SK-N-SH (cell line): ENCODE measurements around the gene NPTX1. TPM values are rescaled to one million over a fixed set of nuclear protein-coding genes. Genes with fewer than 3 reads are reported as not detected.
A peak's percentile ranks its signal among the peaks of the same experiment; 100 is the strongest.

Experiments used
- CTCF ChIA-PET: fragments of 300-600, 350-600 bp; formaldehyde crosslinking; extraction: SDS; loops from one replicate; lab custom pipeline; 2021; lab: Yijun Ruan, JAX
- POLR2A ChIA-PET: fragments of 350-600 bp; sonication (Branson Sonifier 250); formaldehyde crosslinking; extraction: SDS; loops from one replicate; lab custom pipeline; 2020; ENCODE audit warnings: antibody characterized with exemption, inconsistent platforms; lab: Yijun Ruan, JAX
- DNase-seq: peaks from one replicate; pipeline ENCODE4 v3.0.0; 2012
- H2AFZ ChIP-seq: fragments of 200-600 bp; sonication (generic); 2 replicates; pipeline ENCODE4 v1.8.1; 2016; ENCODE audit warnings: antibody characterized with exemption, mild to moderate bottlenecking, low read depth
- H3F3A ChIP-seq: fragments of 200-600 bp; sonication (generic); replicated peaks from 2 replicates; pipeline ENCODE3; 2016; ENCODE audit warnings: antibody characterized with exemption, mild to moderate bottlenecking; ENCODE audit not compliant: insufficient read depth
- H3K27ac ChIP-seq, 2 experiments: fragments of 200-500 bp in 1 of 2; fragments of 200-600 bp in 1 of 2; sonication (Bioruptor generic) in 1 of 2; sonication (generic), shearing (Covaris generic) in 1 of 2; 2 replicates each; pipeline versions ENCODE4 v1.5.1 to v1.6.1; 2014 to 2016; ENCODE audit warnings: low read depth in 2 of 2, inconsistent platforms in 1 of 2, low read length in 1 of 2, mild to moderate bottlenecking in 1 of 2, mixed read lengths in 1 of 2
- H3K27me3 ChIP-seq: fragments of 200-600 bp; sonication (generic), shearing (Covaris generic); 2 replicates; pipeline ENCODE4 v1.6.1; 2016; ENCODE audit warnings: mixed run types; ENCODE audit not compliant: insufficient read depth
- H3K36me3 ChIP-seq, 2 experiments: fragments of 200-500 bp in 1 of 2; fragments of 200-600 bp in 1 of 2; sonication (Bioruptor generic) in 1 of 2; sonication (generic) in 1 of 2; replicated peaks in 1 of 2; 2 replicates each; pipeline versions ENCODE3 to v1.5.1; 2014 to 2016; ENCODE audit warnings: low read length in 1 of 2, mild to moderate bottlenecking in 1 of 2; ENCODE audit not compliant: insufficient read depth in 2 of 2, control insufficient read depth in 1 of 2
- H3K4me1 ChIP-seq, 2 experiments: fragments of 200-500 bp in 1 of 2; fragments of 200-600 bp in 1 of 2; sonication (Bioruptor generic) in 1 of 2; sonication (generic), shearing (Covaris generic) in 1 of 2; 2 replicates each; pipeline versions ENCODE4 v1.5.1 to v1.6.1; 2014 to 2016; ENCODE audit warnings: low read depth in 1 of 2, low read length in 1 of 2, mixed run types in 1 of 2; ENCODE audit not compliant: insufficient read depth in 2 of 2, control insufficient read depth in 1 of 2
- H3K4me2 ChIP-seq: fragments of 200-600 bp; sonication (generic), shearing (Covaris generic); 2 replicates; pipeline ENCODE4 v1.6.1; 2017; ENCODE audit warnings: mixed run types
- H3K4me3 ChIP-seq, 2 experiments: fragments of 200-500 bp in 1 of 2; fragments of 200-600 bp in 1 of 2; sonication (Bioruptor generic) in 1 of 2; sonication (generic), shearing (Covaris generic) in 1 of 2; 2 replicates each; pipeline versions ENCODE4 v1.5.1 to v1.8.1; 2014 to 2016; ENCODE audit warnings: low read depth in 2 of 2, inconsistent platforms in 1 of 2, low read length in 1 of 2, mild to moderate bottlenecking in 1 of 2, mixed read lengths in 1 of 2, moderate library complexity in 1 of 2
- H3K79me2 ChIP-seq: fragments of 200-600 bp; sonication (generic); 2 replicates; pipeline ENCODE4 v1.8.1; 2017; ENCODE audit warnings: mild to moderate bottlenecking; ENCODE audit not compliant: insufficient read depth
- H3K9ac ChIP-seq: fragments of 200-600 bp; sonication (generic); 2 replicates; pipeline ENCODE4 v1.6.1; 2017; ENCODE audit warnings: mixed run types
- H3K9me2 ChIP-seq: fragments of 200-600 bp; sonication (generic); 2 replicates; pipeline ENCODE4 v1.6.1; 2017; ENCODE audit warnings: mixed run types
- H3K9me3 ChIP-seq: fragments of 200-600 bp; sonication (generic); 2 replicates; pipeline ENCODE4 v1.6.1; 2017; ENCODE audit warnings: mixed run types, mild to moderate bottlenecking, moderate library complexity
- H4K20me1 ChIP-seq: fragments of 200-600 bp; sonication (generic); 2 replicates; pipeline ENCODE4 v1.6.1; 2017; ENCODE audit warnings: mild to moderate bottlenecking, mixed run types; ENCODE audit not compliant: insufficient read depth
- CTCF ChIP-seq: fragments of 200-600 bp; sonication (generic); IDR thresholded peaks from 2 replicates; pipeline ENCODE4 v1.6.1; 2017; ENCODE audit warnings: antibody characterized with exemption, mild to moderate bottlenecking, moderate library complexity
- EP300 ChIP-seq, 2 experiments: IDR thresholded peaks; 2 replicates each; pipeline versions ENCODE4 v1.4.0 to v1.6.1; 2012; ENCODE audit warnings: borderline replicate concordance in 1 of 2, low read depth in 1 of 2, low read length in 1 of 2
- FOSL2 ChIP-seq: IDR thresholded peaks from 2 replicates; pipeline ENCODE4 v1.4.0; 2012; ENCODE audit warnings: low read depth, mild to moderate bottlenecking, moderate library complexity, borderline replicate concordance
- FOXJ3 ChIP-seq: sonication (generic); formaldehyde crosslinking; IDR thresholded peaks from 2 replicates; pipeline ENCODE4 v1.5.1; 2020; ENCODE audit warnings: mild to moderate bottlenecking, missing genetic modification reagents
- GATA2 ChIP-seq: sonication (generic); formaldehyde crosslinking; IDR thresholded peaks from 2 replicates; pipeline ENCODE4 v1.5.0; 2020; ENCODE audit warnings: mild to moderate bottlenecking, missing genetic modification reagents
- JUND ChIP-seq: IDR thresholded peaks from 2 replicates; pipeline ENCODE4 v1.4.0; 2012
- POLR2AphosphoS5 ChIP-seq: IDR thresholded peaks from 2 replicates; pipeline ENCODE4 v1.6.1; 2012; ENCODE audit warnings: low read depth, low read length
- RAD21 ChIP-seq: IDR thresholded peaks from 2 replicates; pipeline ENCODE4 v1.6.1; 2012; ENCODE audit warnings: mild to moderate bottlenecking, low read length
- REST ChIP-seq: IDR thresholded peaks from 2 replicates; pipeline ENCODE4 v1.6.1; 2012; ENCODE audit warnings: mild to moderate bottlenecking, low read depth, low read length, moderate library complexity
- RFX5 ChIP-seq: IDR thresholded peaks from 2 replicates; pipeline ENCODE4 v1.6.1; 2012; ENCODE audit warnings: mild to moderate bottlenecking, improper control_type of control experiment, low read length
- SMC3 ChIP-seq: IDR thresholded peaks from 2 replicates; pipeline ENCODE4 v1.6.1; 2012; ENCODE audit warnings: low read depth, low read length, improper control_type of control experiment
- TAF1 ChIP-seq: IDR thresholded peaks from 2 replicates; pipeline ENCODE4 v1.6.1; 2012; ENCODE audit warnings: low read depth, mild to moderate bottlenecking, low read length, moderate library complexity, borderline replicate concordance
- USF1 ChIP-seq: IDR thresholded peaks from 2 replicates; pipeline ENCODE4 v1.4.0; 2012; ENCODE audit warnings: low read depth, borderline replicate concordance
- USF2 ChIP-seq: fragments of 150-350 bp; IDR thresholded peaks from 2 replicates; pipeline ENCODE4 v1.6.1; 2017; ENCODE audit warnings: antibody characterized with exemption, low read length, low read depth, borderline replicate concordance
- ZBTB33 ChIP-seq: IDR thresholded peaks from 2 replicates; pipeline ENCODE4 v1.4.0; 2012; ENCODE audit warnings: low read depth, borderline replicate concordance
- WGBS: methylation state at CpG from one replicate; pipeline ENCODE4 v1.1.6; 2017; ENCODE audit warnings: low lambda C conversion rate; 5-methylcytosine and 5-hydroxymethylcytosine counted together
- polyA plus RNA-seq, 3 experiments: library from polyadenylated mRNA; depleted of rRNA; stranded (reverse); fragments of >200 nt; gene quantifications; 2 replicates each; pipeline ENCODE4 v1.2.3, GENCODE V29; 2012
- TF ChIP-seq, protein P1 (sequence below): fragments of 150-350 bp; IDR thresholded peaks from 2 replicates; pipeline ENCODE4 v1.6.1; 2016; ENCODE audit warnings: mild to moderate bottlenecking, low read depth, low read length

NPTX1 gene
- polyA plus RNA-seq, 1 of the 3 experiments (the other 2 are of a cell fraction), result 0.05 TPM

DNA sequence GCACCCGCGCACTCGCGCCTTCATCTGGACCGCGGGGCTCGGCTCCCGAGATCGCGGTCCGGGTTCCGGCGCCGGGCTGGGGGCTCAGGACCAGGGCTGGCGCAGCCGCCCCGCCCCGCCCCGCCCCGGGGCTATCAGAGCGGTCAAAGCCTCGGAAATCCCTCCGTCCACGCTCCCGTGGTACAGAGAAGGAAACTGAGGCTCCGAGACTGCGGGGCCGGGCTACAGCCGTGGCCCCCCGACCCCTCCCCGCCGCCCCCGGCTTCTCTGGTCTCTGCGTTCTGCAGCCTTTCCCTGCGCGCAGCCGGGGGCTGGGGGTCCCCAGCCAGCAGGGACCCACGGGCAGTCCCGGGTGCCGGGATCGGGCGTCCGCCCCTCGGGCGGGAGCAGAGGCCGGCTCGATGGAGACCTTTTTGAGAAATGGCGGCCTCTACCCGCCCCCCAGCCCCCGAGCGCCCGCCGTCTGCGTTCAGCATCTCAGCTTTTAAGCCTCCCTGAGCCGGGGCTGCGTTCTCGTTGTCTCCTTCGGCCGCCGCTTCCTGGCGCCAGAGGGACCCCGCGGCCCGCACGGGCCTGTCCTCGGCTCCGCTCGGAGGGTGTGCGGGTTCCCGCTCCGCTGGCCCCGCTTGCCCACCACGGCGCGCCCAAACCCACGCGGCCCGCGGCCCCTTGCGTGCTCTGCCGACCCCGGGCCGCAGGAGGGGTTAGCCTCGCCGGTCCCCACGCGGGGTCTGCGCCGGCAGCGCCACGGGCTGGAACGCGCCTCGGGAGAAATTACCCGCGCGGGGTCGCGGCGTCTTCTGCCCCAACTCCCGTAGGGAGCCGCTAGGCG lies 1.5 kb upstream of the NPTX1 start:
- ChIA-PET CTCF (interaction anchor here (0.6 to 7.6 kb wide), 33 partner anchors 8 to 618 kb away, joined by 3 to 71 read pairs (median 4); no protein-coding TSS in a partner anchor), POLR2A (interaction anchor here (1.1 kb wide), 1 partner anchor 23 kb away, joined by 4 read pairs; no protein-coding TSS in a partner anchor)
- Histone ChIP-seq H3K9ac (no peak overlapping the region), H3K27ac (no peak overlapping the region), H4K20me1 (peaks cover 14% of the 10 kb centered on the region), H3K4me2 (peak overlapping the region; percentile 91), H3K27me3 (peaks cover 95% of the 10 kb centered on the region), H3K36me3 (no peaks in the 10 kb centered on the region), H3K9me3 (no peaks in the 10 kb centered on the region), H3K9me2 (no peaks in the 10 kb centered on the region), H3K79me2 (no peaks in the 10 kb centered on the region), H2AFZ (0 out of 2 replicates have a peak overlapping the region, but pooled peaks have one; percentile 41), H3F3A (no peaks in the 10 kb centered on the region), H3K4me3 (peak overlapping the region; percentile 29 to 58), H3K4me1 (peaks cover 0 to 14% of the 10 kb centered on the region in 2 experiments; a peak in 1 of 4 replicates)
- no peak for TF ChIP-seq GATA2
- no peak for TF ChIP-seq EP300 (IDR thresholded peaks at IDR 0.05; ENCODE audit: borderline replicate concordance in 1 of 2, low read depth in 1 of 2, low read length in 1 of 2)
- no peak for TF ChIP-seq ZBTB33
- TF ChIP-seq, protein P1, sequence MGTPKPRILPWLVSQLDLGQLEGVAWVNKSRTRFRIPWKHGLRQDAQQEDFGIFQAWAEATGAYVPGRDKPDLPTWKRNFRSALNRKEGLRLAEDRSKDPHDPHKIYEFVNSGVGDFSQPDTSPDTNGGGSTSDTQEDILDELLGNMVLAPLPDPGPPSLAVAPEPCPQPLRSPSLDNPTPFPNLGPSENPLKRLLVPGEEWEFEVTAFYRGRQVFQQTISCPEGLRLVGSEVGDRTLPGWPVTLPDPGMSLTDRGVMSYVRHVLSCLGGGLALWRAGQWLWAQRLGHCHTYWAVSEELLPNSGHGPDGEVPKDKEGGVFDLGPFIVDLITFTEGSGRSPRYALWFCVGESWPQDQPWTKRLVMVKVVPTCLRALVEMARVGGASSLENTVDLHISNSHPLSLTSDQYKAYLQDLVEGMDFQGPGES, result no peak
- no peak for TF ChIP-seq JUND
- no peak for TF ChIP-seq USF2
- TF ChIP-seq CTCF, result peak; percentile 60
- peak; percentile 77 for TF ChIP-seq RAD21
- no peak for TF ChIP-seq POLR2AphosphoS5
- no peak for TF ChIP-seq RFX5
- no peak for TF ChIP-seq FOXJ3 (CRISPR knock-in tag)
- TF ChIP-seq TAF1, result no peak
- TF ChIP-seq REST, result no peak
- TF ChIP-seq FOSL2, result no peak
- TF ChIP-seq USF1, result no peak
- TF ChIP-seq SMC3, result peak; percentile 76
- 2% methylated on average over 42 of the region's 103 CpGs for WGBS
- peak; percentile 95 for DNase-seq
